HG02642 (cell line): ENCODE measurements around the gene QPCT.
A peak's percentile ranks its signal among the peaks of the same experiment; 100 is the strongest.
"Not testable (repeated sequence)": the region's sequence is repeated elsewhere in the genome, so short reads cannot be mapped to it uniquely, and the experiment has no call there.

Experiments
- ATAC-seq: cut with Tn5 transposase; IDR thresholded peaks from one replicate; pipeline ENCODE4 v1.9.1; 2021; ENCODE audit warnings: mild to moderate bottlenecking; ENCODE audit not compliant: unreplicated experiment, poor library complexity

The QPCT gene

GRCh38 chr2:37356299-37356698 is 11.9 kb downstream of the QPCT start:
- ATAC-seq, result no peak

- no peak for ATAC-seq
Measured at GRCh38 chr2:37357069-37357468, 12.6 kb downstream of the QPCT start.

GRCh38 chr2:37357530-37357929 is 13.1 kb downstream of the QPCT start:
- ATAC-seq, result no peak

- no peak for ATAC-seq
Measured at GRCh38 chr2:37358466-37358865, 14.0 kb downstream of the QPCT start.

GRCh38 chr2:37361216-37361815 is 16.9 kb downstream of the QPCT start:
- ATAC-seq, result no peak

- no peak for ATAC-seq
Measured at GRCh38 chr2:37361994-37362698, 17.7 kb downstream of the QPCT start.

- ATAC-seq, result no peak
Measured at GRCh38 chr2:37364351-37364750, 19.9 kb downstream of the QPCT start.

- no peak for ATAC-seq
Measured at GRCh38 chr2:37365669-37366068, 21.2 kb downstream of the QPCT start.

GRCh38 chr2:37366773-37367172 is 22.3 kb downstream of the QPCT start:
- ATAC-seq, result no peak

GRCh38 chr2:37367310-37367709 is 22.9 kb downstream of the QPCT start:
- no peak for ATAC-seq

GRCh38 chr2:37367984-37368383 is 23.6 kb downstream of the QPCT start:
- ATAC-seq, result no peak

- ATAC-seq, result no peak
Measured at GRCh38 chr2:37370666-37371065, 26.2 kb downstream of the QPCT start.

- ATAC-seq, result no peak
Measured at GRCh38 chr2:37372000-37372399, 27.6 kb downstream of the QPCT start.

- ATAC-seq, result peak; percentile 32
Measured at GRCh38 chr2:37375741-37376288, 31.4 kb downstream of the QPCT start.

GRCh38 chr2:37376421-37377186 is 32.2 kb downstream of the QPCT start:
- ATAC-seq, result peak; percentile 91

GRCh38 chr2:37377187-37377532 is 32.7 kb downstream of the QPCT start:
- ATAC-seq, result no peak

GRCh38 chr2:37378411-37378810 is 34.0 kb downstream of the QPCT start:
- ATAC-seq, result no peak

GRCh38 chr2:37379881-37380296 is 35.5 kb downstream of the QPCT start:
- no peak for ATAC-seq

- not testable (repeated sequence) for ATAC-seq
Measured at GRCh38 chr2:37380787-37381186, 36.4 kb downstream of the QPCT start.

- ATAC-seq, result not testable (repeated sequence)
Measured at GRCh38 chr2:37384261-37384660, 39.8 kb downstream of the QPCT start.

GRCh38 chr2:37387148-37387835 is 42.9 kb downstream of the QPCT start:
- no peak for ATAC-seq
